ENCODE data around the gene RIOK2.

The RIOK2 gene

DNA sequence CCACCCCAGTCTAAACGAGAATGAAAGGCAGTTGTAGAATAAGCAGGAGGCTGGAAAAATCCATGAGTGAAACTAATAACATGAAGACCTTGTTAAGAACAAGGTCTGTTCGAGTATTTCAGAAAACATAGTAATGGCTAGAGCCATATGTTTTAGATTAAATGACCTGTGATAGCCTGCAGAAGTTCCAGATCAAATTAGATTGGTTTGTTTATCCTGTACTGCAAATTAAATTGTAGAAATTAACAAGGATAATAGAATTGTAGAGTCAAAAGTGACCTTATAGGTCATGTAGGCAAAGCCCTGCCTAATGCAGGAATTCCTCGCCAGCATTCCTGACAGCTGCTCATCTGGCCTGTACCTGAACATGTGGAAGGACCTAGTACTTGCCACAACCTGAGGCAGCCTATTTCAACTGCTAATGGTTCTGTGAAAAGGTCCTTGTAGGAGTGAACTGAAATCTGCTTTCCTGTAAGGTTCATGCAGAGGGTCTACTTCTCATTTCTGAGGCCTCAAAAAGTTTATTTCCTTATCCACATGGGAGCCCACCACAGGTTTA is 57.8 kb downstream of the RIOK2 start:
- no peak for DNase-seq (ENCODE audit: low read depth in 2 of 2)

DNA sequence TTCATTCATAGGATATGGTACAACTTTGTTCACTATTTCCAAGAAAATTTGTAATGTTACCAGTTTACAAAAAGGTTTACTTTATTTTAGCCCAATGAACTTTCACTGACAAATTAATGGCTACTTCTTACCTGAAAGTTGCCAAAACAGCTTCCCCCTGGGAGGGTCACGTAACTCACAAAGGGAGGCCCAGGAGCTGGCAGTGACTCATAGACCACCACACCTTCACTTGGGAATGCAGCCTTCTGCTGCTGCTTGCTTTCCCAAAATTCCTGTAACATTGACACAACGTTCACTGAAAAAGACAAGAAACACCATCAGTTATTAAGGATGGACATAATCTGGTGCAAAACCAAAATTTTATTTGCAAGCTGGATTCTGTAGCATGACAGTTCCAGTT is 58.7 kb downstream of the RIOK2 start:
- DNase-seq (ENCODE audit: low read depth in 2 of 2): no peak

DNA sequence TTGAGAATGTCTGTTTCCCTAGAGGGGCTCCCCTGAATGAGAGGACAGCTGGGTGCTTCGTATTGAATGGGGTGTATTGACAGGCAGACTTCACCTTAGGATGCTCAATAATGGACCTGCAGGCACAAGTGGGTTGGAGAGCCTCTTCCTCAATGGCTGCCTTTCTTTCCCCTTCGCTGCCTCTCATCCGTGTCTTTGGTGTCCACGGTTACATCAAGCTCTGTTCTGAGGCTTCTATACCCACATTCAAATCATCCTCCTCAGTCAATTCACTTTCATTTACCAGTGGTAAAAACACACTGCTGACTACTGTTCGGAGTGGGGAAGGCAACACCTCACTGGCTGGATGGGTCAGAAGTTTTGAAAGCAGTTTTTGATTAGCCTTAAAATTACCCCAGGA is 61.2 kb downstream of the RIOK2 start:
- DNase-seq (ENCODE audit: low read depth in 2 of 2): no peak

DNA sequence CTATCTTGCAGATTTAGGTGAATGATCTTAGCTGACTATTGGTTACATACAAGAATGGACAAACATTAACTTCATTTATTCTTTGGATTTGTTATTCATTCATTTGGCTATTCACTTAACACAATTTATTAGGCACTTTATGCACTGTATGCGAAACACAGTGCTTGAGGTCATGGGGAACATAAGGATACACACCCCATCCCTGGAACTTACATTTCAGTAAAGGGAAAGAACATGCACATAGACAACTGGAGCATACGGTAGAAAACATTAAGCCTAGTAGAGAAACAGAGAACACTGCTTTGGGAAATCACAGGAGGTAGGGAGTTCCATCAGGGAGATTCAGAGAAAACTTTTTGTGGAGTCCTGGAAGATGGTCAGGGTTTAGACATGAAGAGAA is 62.9 kb downstream of the RIOK2 start:
- no peak for DNase-seq (ENCODE audit: low read depth in 2 of 2)

DNA sequence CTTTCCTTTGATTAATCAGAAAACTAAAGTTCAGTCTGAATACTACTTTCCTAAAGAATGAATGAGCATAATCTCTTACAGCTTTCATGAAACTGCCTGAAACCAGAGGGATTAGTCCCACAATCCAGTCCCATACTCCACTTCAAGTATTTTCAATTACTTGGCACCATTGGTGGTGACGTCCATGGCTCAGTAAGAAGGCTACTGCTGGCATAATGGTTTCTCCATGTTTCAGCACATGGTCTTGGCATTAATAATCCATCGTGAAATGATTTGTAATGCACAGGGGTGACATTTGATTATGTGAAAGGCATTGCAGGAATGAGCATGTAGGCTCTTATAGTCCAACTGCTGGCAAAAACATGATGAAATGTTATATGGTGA is 64.0 kb downstream of the RIOK2 start:
- no peak for DNase-seq (ENCODE audit: low read depth in 2 of 2)

DNA sequence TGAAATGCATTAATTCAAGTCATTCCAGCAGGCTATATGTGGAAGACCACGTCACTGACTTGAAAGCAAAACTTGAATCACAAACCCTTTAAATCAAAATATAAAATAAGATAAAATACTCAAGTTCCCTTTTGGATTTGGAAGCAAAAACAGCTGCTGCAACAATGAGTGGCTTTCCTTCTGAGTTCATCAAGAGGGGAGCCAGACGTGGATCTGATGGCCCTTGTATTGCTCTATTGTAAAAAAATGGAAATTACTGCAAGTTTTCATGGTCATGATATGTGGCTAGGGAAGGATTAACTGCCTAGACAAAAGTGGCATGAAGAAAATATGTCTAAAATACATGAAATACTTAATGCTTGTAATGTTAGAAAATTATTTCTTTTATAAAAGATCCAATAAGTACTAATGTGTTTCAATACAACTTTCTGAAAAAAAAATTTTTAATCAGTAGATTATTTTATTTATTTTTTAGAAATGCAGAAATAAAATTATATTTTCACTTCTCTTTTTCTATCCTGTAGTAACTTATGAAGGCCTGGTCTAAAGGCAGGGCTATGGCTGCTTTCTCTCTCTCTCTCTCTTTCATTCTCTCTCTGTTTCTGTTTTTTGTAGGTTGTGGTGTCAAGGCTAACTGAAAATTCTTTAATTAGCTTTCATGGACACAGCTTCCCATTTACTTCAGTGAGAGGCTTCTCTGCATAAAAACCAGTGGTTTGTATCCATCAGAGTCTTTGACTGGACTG is 64.6 kb downstream of the RIOK2 start:
- no peak for DNase-seq (ENCODE audit: low read depth in 2 of 2)

DNA sequence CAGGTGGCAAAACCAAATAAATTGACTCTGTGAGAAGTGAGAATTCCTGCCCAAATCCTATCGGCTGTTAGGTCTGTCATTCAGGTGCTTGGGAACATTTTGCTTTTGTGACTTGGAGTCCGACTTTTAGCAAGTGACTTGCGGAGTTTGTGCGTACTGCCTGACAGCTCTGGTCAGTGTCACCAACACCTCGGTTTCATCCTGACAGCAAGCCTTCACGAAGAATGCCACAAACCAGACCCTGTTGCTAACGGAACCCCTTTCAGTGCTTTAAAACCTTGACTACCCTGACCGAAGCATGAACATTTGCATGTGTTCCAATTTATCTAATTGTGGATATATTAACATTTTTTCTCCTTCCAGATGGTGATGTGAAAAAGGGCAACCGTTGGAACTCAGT is 67.1 kb downstream of the RIOK2 start:
- no peak for DNase-seq (ENCODE audit: low read depth in 2 of 2)

DNA sequence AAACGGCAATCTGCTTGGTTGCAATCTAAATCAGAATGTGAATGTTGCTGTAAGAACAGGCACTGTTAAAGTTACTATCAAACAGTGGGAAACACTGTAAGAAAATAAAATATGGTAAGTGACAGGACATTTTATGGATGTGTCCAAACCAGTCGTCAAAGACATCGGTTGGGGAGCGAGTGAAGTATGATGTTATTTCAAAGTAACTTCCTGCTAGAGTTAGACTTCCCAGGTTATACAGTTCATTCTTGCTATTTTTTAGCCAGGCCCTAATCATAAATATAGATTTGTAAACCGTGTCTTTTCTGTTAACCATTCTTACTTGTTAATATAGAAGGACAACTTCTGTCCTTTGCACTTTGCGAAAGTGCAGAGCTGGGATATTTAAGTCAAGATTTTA is 70.8 kb downstream of the RIOK2 start:
- DNase-seq (ENCODE audit: low read depth in 2 of 2): no peak

DNA sequence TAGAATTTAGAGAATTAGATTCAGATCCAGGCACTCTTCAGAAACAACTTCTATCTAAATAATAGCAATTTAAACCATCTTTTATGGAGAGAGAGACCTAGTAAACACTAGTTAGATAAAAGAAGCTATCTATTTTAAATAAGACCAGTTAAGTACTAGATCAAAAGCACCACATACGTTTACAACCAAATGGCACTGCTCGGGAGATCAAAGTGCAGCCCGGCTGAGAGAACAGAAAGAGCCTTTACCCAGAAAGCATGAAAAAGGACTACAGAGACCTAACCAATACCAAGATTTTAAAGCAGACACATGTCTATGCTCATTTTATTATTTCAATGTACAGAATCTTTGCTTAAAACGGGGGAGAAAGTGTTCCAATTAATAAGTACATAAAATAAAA is 71.4 kb downstream of the RIOK2 start:
- DNase-seq (ENCODE audit: low read depth in 2 of 2): no peak

DNA sequence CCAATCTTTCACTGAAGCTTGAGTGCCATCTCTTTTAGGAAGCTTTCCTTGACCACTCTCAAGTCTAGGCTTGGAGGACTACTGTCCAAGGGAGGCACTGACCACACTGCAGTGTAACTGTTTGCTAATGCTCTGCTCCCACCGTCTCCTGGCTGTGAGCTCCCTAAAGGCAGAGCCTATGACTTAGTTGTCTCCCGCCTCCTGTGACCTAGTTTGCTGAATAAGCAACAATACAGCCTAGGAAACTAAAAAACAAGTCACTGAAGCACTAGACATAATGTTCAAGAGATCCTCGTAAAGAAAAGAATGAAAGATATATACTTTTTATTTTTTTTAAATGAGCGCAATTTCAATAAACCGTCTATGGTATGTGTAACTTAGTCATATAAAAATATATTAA is 72.0 kb downstream of the RIOK2 start:
- DNase-seq (ENCODE audit: low read depth in 2 of 2): no peak
